ENCODE data around the gene AKAP6. TPM values are rescaled to one million over a fixed set of nuclear protein-coding genes. Genes with fewer than 3 reads are reported as not detected.

The AKAP6 gene
- total and polyA plus RNA-seq, 4 donors, result 0.42 to 3.2 (median 1.7) TPM

GRCh38 chr14:32512348-32512747, 183.2 kb downstream of the AKAP6 start:
- no peak overlapping the region for H3K4me3 ChIP-seq (ENCODE audit: low read depth in 1 of 3, low read length in 3 of 3)
- no peaks in the 10 kb centered on the region for H3K27me3 ChIP-seq (ENCODE audit: control insufficient read depth in 4 of 4, insufficient read depth in 4 of 4, low read length in 3 of 4)
- H3K9me3 ChIP-seq (ENCODE audit: control insufficient read depth in 4 of 4, low read length in 3 of 4), result no peaks in the 10 kb centered on the region
- TF ChIP-seq GABPA (IDR thresholded peaks at IDR 0.05 in 1 of 2, conservative IDR thresholded peaks at IDR 0.05 in 1 of 2) (no peak), HNF4A (conservative IDR thresholded peaks at IDR 0.05) (no peak), CTCF (IDR thresholded peaks at IDR 0.05; ENCODE audit: low read depth, low read length, missing input control) (no peak), JUND (IDR thresholded peaks at IDR 0.05) (no peak), REST (IDR thresholded peaks at IDR 0.05) (no peak), RAD21 (IDR thresholded peaks at IDR 0.05) (no peak), ZBTB33 (IDR thresholded peaks at IDR 0.05) (no peak), ATF3 (IDR thresholded peaks at IDR 0.05) (no peak), EGR1 (IDR thresholded peaks at IDR 0.05; ENCODE audit: low read depth in 2 of 2) (no peak), SP1 (IDR thresholded peaks at IDR 0.05) (no peak), YY1 (IDR thresholded peaks at IDR 0.05) (no peak)
- 82% methylated on average over 3 of the region's 3 CpGs for WGBS
- H3K36me3 ChIP-seq (ENCODE audit: control insufficient read depth in 4 of 4, insufficient read depth in 3 of 4, low read depth in 1 of 4, low read length in 3 of 4), result no peaks in the 10 kb centered on the region
- H3K4me1 ChIP-seq (ENCODE audit: control insufficient read depth in 4 of 4, insufficient read depth in 4 of 4, low read length in 3 of 4), result peaks cover 0 to 7% (median 2%) of the 10 kb centered on the region in 4 donors
- H3K27ac ChIP-seq (ENCODE audit: low read depth in 1 of 2, low read length in 2 of 2), result no peak overlapping the region
- DNase-seq (ENCODE audit: low spot score), result no peak
- H3K9ac ChIP-seq (ENCODE audit: low read depth in 1 of 2, low read length in 2 of 2), result no peak overlapping the region

GRCh38 chr14:32512813-32513212, 183.7 kb downstream of the AKAP6 start:
- peaks cover 0 to 7% (median 2%) of the 10 kb centered on the region in 4 donors for H3K4me1 ChIP-seq (ENCODE audit: control insufficient read depth in 4 of 4, insufficient read depth in 4 of 4, low read length in 3 of 4)
- H3K27me3 ChIP-seq (ENCODE audit: control insufficient read depth in 4 of 4, insufficient read depth in 4 of 4, low read length in 3 of 4), result no peaks in the 10 kb centered on the region
- no peaks in the 10 kb centered on the region for H3K9me3 ChIP-seq (ENCODE audit: control insufficient read depth in 4 of 4, low read length in 3 of 4)
- TF ChIP-seq TAF1 (conservative IDR thresholded peaks at IDR 0.05) (no peak), NR2F2 (IDR thresholded peaks at IDR 0.05) (no peak), SP1 (IDR thresholded peaks at IDR 0.05) (no peak), GABPA (IDR thresholded peaks at IDR 0.05 in 1 of 2, conservative IDR thresholded peaks at IDR 0.05 in 1 of 2) (no peak), RXRA (IDR thresholded peaks at IDR 0.05) (no peak), RAD21 (IDR thresholded peaks at IDR 0.05) (no peak), YY1 (IDR thresholded peaks at IDR 0.05) (no peak), ZBTB33 (IDR thresholded peaks at IDR 0.05) (no peak), JUND (IDR thresholded peaks at IDR 0.05) (no peak), FOXA1 (IDR thresholded peaks at IDR 0.05) (no peak), HNF4A (conservative IDR thresholded peaks at IDR 0.05) (no peak), MAX (IDR thresholded peaks at IDR 0.05) (no peak), ATF3 (IDR thresholded peaks at IDR 0.05) (no peak), HNF4G (IDR thresholded peaks at IDR 0.05) (no peak), EGR1 (IDR thresholded peaks at IDR 0.05; ENCODE audit: low read depth in 2 of 2) (no peak), CTCF (IDR thresholded peaks at IDR 0.05; ENCODE audit: low read depth, low read length, missing input control) (no peak), FOXA2 (IDR thresholded peaks at IDR 0.05) (no peak)
- H3K9ac ChIP-seq (ENCODE audit: low read depth in 1 of 2, low read length in 2 of 2), result no peak overlapping the region
- no peak overlapping the region for H3K4me3 ChIP-seq (ENCODE audit: low read depth in 1 of 3, low read length in 3 of 3)
- no peak for DNase-seq (ENCODE audit: low spot score)
- no peak overlapping the region for H3K27ac ChIP-seq (ENCODE audit: low read depth in 1 of 2, low read length in 2 of 2)
- no peaks in the 10 kb centered on the region for H3K36me3 ChIP-seq (ENCODE audit: control insufficient read depth in 4 of 4, insufficient read depth in 3 of 4, low read depth in 1 of 4, low read length in 3 of 4)
